Measurements from ENCODE around the gene ZNF747. TPM values are rescaled to one million over a fixed set of nuclear protein-coding genes. Genes with fewer than 3 reads are reported as not detected.

ZNF747 gene
- total and polyA plus RNA-seq, 10 of the 15 experiments (the other 5 are each of a cell fraction or from before 2014, with no cell fraction given), result 1.0 to 13.0 (median 7.2) TPM

DNA sequence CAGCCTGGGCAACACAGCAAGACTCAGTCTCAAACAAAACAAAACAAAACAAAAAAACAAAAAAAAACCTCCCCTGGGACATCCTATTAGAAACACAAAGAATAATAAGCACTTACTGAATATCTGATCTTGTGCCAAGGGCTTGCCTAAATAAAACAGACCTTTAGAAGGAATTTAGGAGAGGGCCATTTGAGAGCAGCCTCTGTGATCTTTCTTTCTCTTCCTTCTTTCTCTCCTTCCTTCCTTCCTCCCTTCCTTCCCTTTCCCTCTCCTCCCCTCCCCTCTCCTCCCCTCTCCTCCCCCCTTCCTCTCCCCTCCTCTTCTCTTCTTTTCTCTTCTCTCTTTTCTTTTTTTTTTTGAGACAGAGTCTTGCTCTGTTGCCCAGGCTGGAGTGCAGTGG, 49.8 kb downstream of the ZNF747 start:
- BruUV-seq (replicated peaks), result no TSS peak
- Histone ChIP-seq H3K4me3 (no peak overlapping the region), H3K27ac (ENCODE audit: control insufficient read depth, insufficient read depth) (no peak overlapping the region), H3K9ac (ENCODE audit: control insufficient read depth, insufficient read depth, low read length) (no peak overlapping the region), H3K9me3 (replicated peaks; ENCODE audit: control insufficient read depth, insufficient read depth, low read length) (no peaks in the 10 kb centered on the region), H3K36me3 (ENCODE audit: control insufficient read depth in 2 of 2, insufficient read depth in 2 of 2, low read length in 1 of 2) (peaks cover 19 to 23% of the 10 kb centered on the region in 2 experiments), H3K4me1 (ENCODE audit: control insufficient read depth, insufficient read depth, low read length) (peaks cover 4% of the 10 kb centered on the region), H4K20me1 (ENCODE audit: control insufficient read depth, insufficient read depth) (no peaks in the 10 kb centered on the region), H2AFZ (ENCODE audit: control insufficient read depth, low read depth, low read length) (no peak overlapping the region), H3K4me2 (ENCODE audit: control insufficient read depth, insufficient read depth) (no peak overlapping the region), H3K27me3 (replicated peaks in 1 of 2; ENCODE audit: control insufficient read depth in 2 of 2, insufficient read depth in 2 of 2, low read length in 1 of 2) (no peaks in the 10 kb centered on the region), H3K79me2 (ENCODE audit: control insufficient read depth, insufficient read depth, low read length) (no peaks in the 10 kb centered on the region)
- in situ Hi-C loops (cut with MboI) (no loop called here), intact Hi-C loops (cut with micrococcal nuclease; ENCODE audit: unreplicated experiment) (no loop called here)
- POLR2A ChIA-PET, result interaction anchor here (0.6 to 2.8 kb wide), 3 partner anchors 41 to 283 kb away, joined by 3 to 7 read pairs (median 5); partner anchors contain the start of gene DCTPP1
- TF ChIP-seq, protein P1, sequence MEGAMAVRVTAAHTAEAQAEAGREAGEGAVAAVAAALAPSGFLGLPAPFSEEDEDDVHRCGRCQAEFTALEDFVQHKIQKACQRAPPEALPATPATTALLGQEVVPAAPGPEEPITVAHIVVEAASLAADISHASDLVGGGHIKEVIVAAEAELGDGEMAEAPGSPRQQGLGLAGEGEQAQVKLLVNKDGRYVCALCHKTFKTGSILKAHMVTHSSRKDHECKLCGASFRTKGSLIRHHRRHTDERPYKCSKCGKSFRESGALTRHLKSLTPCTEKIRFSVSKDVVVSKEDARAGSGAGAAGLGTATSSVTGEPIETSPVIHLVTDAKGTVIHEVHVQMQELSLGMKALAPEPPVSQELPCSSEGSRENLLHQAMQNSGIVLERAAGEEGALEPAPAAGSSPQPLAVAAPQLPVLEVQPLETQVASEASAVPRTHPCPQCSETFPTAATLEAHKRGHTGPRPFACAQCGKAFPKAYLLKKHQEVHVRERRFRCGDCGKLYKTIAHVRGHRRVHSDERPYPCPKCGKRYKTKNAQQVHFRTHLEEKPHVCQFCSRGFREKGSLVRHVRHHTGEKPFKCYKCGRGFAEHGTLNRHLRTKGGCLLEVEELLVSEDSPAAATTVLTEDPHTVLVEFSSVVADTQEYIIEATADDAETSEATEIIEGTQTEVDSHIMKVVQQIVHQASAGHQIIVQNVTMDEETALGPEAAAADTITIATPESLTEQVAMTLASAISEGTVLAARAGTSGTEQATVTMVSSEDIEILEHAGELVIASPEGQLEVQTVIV (IDR thresholded peaks at IDR 0.05; ENCODE audit: borderline replicate concordance, partially characterized antibody), result no peak
- TF ChIP-seq ZNF217 (IDR thresholded peaks at IDR 0.05), result no peak
- FAIRE-seq (no peak), DNase-seq (ENCODE audit: low read depth, low spot score) (no peak), ATAC-seq (no peak)
- CTCF ChIA-PET, result no interaction called here
- SMC1A ChIA-PET (ENCODE audit: uncharacterized antibody, unreplicated experiment), result interaction anchor here (0.6 kb wide), 1 partner anchor 8 kb away, joined by 3 read pairs; no protein-coding TSS in a partner anchor
- RAD21 ChIA-PET (ENCODE audit: unreplicated experiment), result no interaction called here

DNA sequence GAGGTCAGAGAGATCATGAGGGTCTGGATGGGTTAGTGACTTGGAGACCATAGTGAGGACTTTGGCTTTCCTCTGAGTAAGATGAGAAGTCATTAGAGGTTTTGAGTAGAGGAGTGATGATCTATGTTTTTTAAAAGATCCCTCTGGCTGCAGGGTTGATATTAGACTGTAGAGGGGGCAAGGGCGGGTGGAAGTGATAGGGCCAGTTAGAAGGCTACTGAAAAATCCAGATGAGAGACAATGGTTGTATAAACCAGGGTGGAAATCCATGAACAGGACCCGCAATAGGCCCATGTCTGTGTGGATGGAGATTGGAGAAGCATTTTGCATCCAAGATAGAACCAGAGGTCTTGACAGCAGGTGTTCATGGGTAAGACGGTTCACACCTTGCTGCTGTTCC, 52.3 kb downstream of the ZNF747 start:
- no peak overlapping the region for H3K4me3 ChIP-seq
- H3K27me3 ChIP-seq (replicated peaks in 1 of 2; ENCODE audit: control insufficient read depth in 2 of 2, insufficient read depth in 2 of 2, low read length in 1 of 2), result no peaks in the 10 kb centered on the region
- in situ Hi-C loops (cut with MboI), result no loop called here
- ChIA-PET POLR2A (interaction anchor here (0.9 to 2.8 kb wide), 4 partner anchors 13 to 53 kb away, joined by 3 to 7 read pairs (median 3); partner anchors contain the start of gene DCTPP1), CTCF (interaction anchor here (0.9 to 1.3 kb wide), 4 partner anchors 9 to 72 kb away, joined by 3 to 4 read pairs (median 3); no protein-coding TSS in a partner anchor), SMC1A (ENCODE audit: uncharacterized antibody, unreplicated experiment) (interaction anchor here (0.6 to 2.4 kb wide), 2 partner anchors 30 to 53 kb away, joined by 3 to 7 read pairs; partner anchors contain the start of gene ZNF747), RAD21 (ENCODE audit: unreplicated experiment) (interaction anchor here (0.6 to 2.0 kb wide), 2 partner anchors 8 to 33 kb away, joined by 3 to 5 read pairs; no protein-coding TSS in a partner anchor)
- TSS peak; percentile 36 for BruUV-seq (replicated peaks)
- H4K20me1 ChIP-seq (ENCODE audit: control insufficient read depth, insufficient read depth), result no peaks in the 10 kb centered on the region
- H2AFZ ChIP-seq (ENCODE audit: control insufficient read depth, low read depth, low read length), result no peak overlapping the region
- H3K4me2 ChIP-seq (ENCODE audit: control insufficient read depth, insufficient read depth), result no peak overlapping the region
- intact Hi-C loops (cut with micrococcal nuclease; ENCODE audit: unreplicated experiment), result no loop called here
- H3K27ac ChIP-seq (ENCODE audit: control insufficient read depth, insufficient read depth), result no peak overlapping the region
- ATAC-seq (peak; percentile 73), FAIRE-seq (no peak), DNase-seq (ENCODE audit: low read depth, low spot score) (no peak)
- no peaks in the 10 kb centered on the region for H3K79me2 ChIP-seq (ENCODE audit: control insufficient read depth, insufficient read depth, low read length)
- no peaks in the 10 kb centered on the region for H3K9me3 ChIP-seq (replicated peaks; ENCODE audit: control insufficient read depth, insufficient read depth, low read length)
- no peak overlapping the region for H3K9ac ChIP-seq (ENCODE audit: control insufficient read depth, insufficient read depth, low read length)
- H3K36me3 ChIP-seq (ENCODE audit: control insufficient read depth in 2 of 2, insufficient read depth in 2 of 2, low read length in 1 of 2), result peaks cover 14 to 20% of the 10 kb centered on the region in 2 experiments
- H3K4me1 ChIP-seq (ENCODE audit: control insufficient read depth, insufficient read depth, low read length), result no peaks in the 10 kb centered on the region
- TF ChIP-seq CTCF (IDR thresholded peaks at IDR 0.05 in 2 of 3, conservative IDR thresholded peaks at IDR 0.05 in 1 of 3; ENCODE audit: control insufficient read depth in 2 of 3, extremely low read depth in 1 of 3, insufficient read depth in 1 of 3, low read depth in 3 of 3, low read length in 3 of 3), result peak in 2 of 3 experiments; percentile 29 to 34; a peak in 2 of 6 replicates
- TF ChIP-seq RAD51 (IDR thresholded peaks at IDR 0.05), result no peak
- no peak for TF ChIP-seq CHD1 (IDR thresholded peaks at IDR 0.05; ENCODE audit: low read depth, low read length)
- TF ChIP-seq RAD21 (IDR thresholded peaks at IDR 0.05; ENCODE audit: insufficient read depth, low read depth, low read length), result peak; percentile 26; the same call in 1 of the 2 replicates
- TF ChIP-seq RUNX3 (IDR thresholded peaks at IDR 0.05; ENCODE audit: low read length), result peak; percentile 10; the same call in 1 of the 2 replicates
- TF ChIP-seq MLLT1 (IDR thresholded peaks at IDR 0.05), result no peak
- WGBS (ENCODE audit: insufficient coverage, insufficient replicate concordance, low lambda C conversion rate, missing lambda C conversion rate), result 75% methylated on average over 3 of the region's 3 CpGs
